DMS 273 (cell line): ENCODE data around the gene NCR1.
A peak's percentile ranks its signal among the peaks of the same experiment; 100 is the strongest.
"Not testable (repeated sequence)": the region's sequence is repeated elsewhere in the genome, so short reads cannot be mapped to it uniquely, and the experiment has no call there.

Experiments
- DNase-seq: peaks from one replicate; lab custom pipeline; 2025; ENCODE audit not compliant: unreplicated experiment; lab: John Stamatoyannopoulos, UW

The NCR1 gene, protein sequence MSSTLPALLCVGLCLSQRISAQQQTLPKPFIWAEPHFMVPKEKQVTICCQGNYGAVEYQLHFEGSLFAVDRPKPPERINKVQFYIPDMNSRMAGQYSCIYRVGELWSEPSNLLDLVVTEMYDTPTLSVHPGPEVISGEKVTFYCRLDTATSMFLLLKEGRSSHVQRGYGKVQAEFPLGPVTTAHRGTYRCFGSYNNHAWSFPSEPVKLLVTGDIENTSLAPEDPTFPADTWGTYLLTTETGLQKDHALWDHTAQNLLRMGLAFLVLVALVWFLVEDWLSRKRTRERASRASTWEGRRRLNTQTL

DNA sequence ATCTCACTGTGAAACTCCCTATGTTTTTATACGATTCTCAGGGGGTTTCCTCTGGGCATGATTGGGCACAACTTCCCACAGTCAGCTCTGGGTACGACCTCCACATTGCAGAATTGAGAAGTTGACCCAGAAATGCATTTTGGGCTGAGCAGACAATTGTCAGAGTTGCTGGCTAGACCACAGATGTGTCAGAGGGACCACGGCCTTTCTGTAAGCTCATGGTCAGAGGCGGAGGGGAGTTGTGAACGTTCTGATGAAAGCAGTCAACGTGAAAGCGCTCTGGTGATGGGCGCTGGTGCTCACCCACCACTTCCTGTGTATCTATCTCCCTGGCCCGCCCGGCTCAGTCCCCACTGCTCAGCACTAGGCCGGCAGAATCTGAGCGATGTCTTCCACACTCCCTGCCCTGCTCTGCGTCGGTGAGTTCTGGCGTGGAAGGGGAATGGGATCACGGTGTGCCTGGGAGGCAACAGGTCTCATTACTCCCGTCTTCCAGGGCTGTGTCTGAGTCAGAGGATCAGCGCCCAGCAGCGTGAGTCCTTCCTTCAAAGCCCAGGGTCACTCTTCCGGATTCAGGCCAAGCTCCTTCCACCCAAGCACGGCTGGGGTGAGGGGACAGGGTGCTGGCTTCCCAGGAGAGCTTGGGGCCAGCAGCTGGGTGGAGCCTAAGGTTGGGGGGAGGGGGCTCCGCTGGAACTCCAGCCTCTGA is at the start of gene NCR1:
Gene NCR1 (plus strand): TSS at position 346 of the 709 bp plus-strand sequence. CDS start 40 bp downstream, at position 386.
- no peak for DNase-seq

DNA sequence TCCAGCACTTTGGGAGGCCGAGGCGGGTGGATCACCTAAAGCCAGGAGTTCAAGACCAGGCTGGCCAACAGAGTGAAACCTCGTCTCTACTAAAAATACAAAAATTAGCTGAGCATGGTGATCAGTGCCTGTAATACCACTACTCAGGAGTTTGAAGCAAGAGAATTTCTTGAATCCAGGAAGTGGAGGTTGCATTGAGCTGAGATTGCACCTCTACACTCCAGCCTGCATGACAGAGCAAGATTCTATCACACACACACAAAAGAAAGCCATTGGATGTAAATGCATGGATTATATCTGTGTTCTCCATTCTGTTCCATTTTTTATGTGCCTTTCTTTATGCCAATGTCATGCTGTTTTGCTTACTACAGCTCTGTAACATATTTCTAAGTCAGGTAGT is 47.5 kb upstream of the NCR1 start:
- DNase-seq, result not testable (repeated sequence)

DNA sequence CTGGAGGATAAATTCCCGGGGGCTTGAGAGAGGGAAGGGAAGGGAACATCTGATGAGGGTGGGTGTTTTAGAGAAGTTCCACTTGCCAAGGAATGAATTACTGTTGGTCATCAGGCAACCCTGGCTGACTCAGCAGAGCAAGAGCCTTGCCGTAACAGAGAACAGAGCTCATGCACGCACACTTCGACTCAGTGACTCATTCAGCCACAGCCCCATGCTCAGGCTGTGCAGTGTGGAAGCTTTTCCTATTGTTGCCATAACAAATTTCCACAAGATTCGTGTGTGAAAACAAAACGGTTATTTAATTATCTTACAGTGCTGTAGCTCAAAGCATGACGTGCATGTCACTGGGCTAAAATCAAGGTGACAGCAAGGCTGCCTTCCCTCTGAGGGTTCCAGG is 46.5 kb upstream of the NCR1 start:
- not testable (repeated sequence) for DNase-seq

DNA sequence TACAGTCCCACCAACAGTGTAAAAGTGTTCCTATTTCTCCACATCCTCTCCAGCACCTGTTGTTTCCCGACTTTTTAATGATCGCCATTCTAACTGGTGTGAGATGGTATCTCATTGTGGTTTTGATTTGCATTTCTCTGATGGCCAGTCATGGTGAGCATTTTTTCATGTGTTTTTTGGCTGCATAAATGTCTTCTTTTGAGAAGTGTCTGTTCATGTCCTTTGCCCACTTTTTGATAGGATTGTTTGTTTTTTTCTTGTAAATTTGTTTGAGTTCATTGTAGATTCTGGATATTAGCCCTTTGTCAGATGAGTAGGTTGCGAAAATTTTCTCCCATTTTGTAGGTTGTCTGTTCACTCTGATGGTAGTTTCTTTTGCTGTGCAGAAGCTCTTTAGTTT is 42.5 kb upstream of the NCR1 start:
- not testable (repeated sequence) for DNase-seq

DNA sequence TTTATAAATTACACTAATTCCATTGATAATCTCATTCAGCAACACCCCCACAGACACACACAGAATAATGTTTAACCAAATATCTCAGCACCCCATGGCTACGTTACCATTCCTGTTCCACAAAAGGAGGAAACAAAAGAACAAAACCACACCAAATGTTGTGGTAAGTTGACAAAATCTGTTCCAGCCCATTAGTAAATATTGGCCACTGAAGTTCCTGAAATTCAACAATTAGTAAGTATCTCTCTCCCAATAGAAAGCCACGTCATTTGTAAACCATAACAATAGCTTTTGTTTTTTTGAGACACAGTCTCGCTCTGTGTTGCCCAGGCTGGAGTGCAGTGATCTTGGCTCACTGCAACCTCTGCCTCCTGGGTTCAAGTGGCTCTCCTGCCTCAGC is 34.3 kb upstream of the NCR1 start:
- DNase-seq, result no peak

DNA sequence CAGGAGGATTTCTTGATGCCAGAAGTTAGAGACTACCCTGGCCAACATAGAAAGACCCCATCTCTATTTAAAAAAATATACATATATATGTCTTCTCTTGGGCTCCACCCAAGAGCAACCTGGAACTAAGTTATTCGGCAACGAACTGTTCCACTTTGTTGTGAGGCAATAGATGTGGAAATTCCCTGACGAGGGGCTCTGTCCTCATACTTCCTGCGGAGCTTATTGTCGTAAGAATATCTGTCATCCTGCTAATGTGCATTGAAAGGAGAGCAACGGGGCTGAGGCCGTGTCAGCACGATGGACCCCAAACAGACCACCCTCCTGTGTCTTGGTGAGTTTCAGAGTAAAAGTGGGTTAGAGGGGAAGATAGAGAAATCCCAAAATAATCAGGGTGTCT is 32.0 kb upstream of the NCR1 start, which contains the start of gene FCAR:
Gene FCAR (plus strand): TSS at position 246 of the 400 bp plus-strand sequence. CDS start 55 bp downstream, at position 301.
- DNase-seq, result no peak

DNA sequence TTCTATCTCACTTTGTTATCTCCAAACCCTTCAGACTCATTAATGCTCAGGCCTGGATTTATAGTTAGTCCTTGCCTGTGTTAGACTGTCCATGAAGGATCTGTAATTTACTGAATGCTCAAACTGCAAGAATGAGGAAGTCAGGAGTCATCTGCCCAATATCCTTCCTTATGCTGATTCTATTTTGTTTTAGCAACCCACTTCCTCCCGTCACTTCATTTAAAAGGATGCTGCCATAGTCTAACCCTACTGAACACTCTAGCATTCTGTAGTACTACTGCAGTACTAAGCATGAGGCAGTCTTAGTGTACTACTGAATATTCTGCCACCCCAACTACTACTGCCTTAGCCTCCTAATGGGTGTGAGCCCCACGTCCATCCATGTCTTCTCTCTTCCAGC is 30.4 kb upstream of the NCR1 start:
- DNase-seq, result no peak

DNA sequence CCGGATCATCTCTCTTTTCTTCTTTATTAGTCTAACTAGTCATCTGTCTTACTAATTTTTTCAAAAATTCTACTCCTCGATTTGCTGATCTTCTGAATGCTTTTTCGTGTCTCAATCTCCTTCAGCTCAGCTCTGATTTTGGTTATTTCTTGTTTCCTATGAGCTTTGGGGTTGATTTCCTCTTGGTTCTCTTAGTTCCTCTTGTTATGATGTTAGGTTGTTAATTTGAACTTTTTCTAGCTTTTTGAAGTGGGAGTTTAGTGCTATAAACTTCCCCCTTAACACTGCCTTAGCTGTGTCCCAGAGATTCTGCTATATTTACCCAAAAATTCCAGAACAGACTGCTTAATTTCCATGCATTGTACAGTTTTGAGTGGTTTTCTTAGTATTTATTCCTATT is 28.5 kb upstream of the NCR1 start:
- no peak for DNase-seq

DNA sequence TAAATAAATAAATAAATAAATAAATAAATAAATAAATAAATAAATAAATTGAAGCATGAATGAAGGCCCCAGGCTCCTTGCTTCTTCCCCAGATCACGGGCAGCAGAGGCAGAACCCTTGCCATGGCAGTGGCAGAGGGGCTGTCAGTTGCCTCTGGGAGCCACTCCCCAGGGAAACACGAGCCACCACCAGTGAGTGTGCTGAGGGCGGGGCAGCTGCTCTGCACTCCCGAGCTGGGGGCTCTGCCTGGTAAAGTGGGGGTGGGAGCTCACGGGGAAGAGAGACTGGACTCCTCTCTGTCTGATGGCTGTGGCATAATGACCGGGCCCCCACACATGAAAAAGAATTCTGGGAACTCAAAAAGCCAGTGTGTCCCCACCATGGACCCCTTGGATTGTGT is 24.1 kb upstream of the NCR1 start:
- no peak for DNase-seq

DNA sequence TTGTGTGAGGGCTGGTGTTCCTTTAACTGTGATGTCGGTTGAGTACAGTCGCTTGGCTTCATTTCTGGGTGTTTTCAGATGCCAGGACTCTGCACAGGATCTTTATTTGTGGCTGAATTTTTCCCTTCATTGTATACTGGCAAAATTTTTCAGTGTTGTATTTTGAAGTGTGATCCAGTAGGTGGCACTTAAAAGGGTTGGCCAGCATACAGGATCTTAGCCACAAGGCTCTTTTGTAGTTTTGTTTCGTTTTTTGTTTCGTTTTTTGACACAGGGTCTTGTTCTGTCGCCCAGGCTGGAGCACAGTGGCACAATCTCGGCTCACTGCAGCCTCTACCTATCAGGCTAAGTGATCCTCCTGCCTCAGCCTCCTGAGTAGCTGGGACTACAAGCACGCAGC is 23.2 kb upstream of the NCR1 start:
- peak; percentile 10 for DNase-seq

DNA sequence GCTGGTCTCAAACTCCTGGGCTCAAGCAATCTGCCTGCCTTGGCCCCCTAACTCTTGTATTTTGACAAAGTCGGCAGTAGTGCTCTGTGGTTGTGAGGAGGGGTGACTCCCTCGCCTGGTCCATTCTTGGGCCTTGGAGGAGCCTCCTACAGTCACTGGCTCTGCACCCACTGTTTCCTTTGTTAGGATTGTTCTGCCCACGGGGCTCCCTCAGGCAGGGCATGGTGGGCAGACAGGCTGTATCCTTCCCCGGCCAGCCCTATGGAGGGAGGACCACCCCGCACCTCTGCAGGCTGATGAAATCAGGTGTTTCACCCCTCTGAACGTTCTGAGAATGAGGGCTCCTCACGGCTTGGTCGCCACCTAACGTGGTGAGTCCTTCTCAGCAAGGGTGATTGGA is 22.7 kb upstream of the NCR1 start:
- DNase-seq, result no peak

DNA sequence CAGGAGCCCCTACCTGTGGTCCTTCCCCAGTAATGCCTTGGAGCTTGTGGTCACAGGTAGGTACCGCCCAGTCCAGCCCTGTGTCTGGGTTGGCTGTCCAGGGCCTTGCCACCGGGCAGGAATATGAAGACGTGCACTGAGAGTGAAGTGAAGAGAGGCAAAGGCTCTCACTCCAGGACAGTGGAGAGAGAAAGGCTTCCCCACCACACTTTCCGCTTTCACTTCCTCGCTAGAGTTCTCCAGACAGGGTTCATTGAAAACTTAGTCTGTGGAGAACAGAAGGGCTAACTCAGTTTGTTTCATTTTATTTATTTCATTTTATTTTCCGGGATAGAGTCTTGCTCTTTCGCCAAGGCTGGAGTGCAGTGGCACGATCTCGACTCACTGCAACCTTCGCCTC is 17.7 kb upstream of the NCR1 start:
- DNase-seq, result no peak

DNA sequence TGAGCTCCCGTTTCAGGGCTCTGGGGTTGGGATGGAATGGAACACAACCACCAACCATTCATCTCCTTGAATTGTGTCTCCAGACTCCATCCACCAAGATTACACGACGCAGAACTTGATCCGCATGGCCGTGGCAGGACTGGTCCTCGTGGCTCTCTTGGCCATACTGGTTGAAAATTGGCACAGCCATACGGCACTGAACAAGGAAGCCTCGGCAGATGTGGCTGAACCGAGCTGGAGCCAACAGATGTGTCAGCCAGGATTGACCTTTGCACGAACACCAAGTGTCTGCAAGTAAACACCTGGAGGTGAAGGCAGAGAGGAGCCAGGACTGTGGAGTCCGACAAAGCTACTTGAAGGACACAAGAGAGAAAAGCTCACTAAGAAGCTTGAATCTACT is 16.4 kb upstream of the NCR1 start:
- no peak for DNase-seq

DNA sequence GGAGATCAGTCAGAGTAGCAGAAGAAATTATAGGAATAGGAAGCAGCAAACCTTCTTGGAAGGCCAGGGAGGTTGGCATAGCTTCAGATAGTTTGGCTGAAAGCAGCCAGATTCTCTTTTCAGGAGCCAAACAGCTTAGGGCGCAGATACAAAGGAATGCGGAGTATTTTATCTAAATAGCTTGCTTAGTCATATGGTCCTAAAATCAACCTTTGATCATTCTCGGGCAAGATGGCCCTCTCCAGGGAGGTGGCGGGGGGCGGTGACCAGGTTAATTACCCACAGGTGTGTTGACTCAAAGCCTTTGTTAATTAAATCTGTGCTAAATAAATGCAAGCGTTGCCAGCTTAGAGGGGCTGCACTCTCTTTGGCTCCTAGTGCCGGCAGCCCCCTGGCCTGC is 12.5 kb upstream of the NCR1 start:
- DNase-seq, result no peak

DNA sequence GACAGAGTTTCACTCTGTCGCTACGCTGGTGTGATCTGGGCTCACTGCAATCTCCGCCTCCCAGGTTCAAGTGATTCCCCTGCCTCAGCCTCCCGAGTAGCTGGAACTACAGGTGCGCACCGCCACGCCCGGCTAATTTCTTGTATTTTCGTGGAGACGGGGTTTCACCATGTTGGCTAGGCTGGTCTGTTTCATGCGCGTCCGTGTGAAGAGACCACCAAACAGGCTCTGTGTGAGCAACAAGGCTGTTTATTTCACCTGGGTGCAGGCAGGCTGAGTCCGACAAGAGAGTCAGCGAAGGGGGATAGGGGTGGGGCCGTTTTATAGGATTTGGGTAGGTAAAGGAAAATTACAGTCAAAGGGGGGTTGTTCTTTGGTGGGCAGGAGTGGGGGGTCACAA is 11.8 kb upstream of the NCR1 start:
- not testable (repeated sequence) for DNase-seq

DNA sequence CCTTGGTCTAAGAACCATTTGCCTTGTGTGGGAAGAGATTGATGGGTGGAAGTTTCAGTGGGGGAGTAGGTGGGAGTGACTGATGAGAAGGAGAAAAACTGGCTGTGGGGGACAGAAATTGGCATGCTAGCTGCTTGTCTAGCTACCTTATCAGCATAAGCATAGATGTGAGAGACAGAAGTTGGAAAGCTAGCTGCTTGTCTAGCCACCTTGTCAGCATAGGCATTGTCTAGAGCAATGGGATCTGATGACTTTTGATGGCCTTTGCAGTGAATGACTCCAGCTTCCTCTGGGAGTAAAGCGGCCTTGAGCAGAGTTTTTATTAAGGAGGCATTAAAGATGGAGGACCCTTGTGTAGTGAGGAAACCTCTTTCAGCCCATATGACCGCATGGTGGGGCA is 9.9 kb upstream of the NCR1 start:
- no peak for DNase-seq

DNA sequence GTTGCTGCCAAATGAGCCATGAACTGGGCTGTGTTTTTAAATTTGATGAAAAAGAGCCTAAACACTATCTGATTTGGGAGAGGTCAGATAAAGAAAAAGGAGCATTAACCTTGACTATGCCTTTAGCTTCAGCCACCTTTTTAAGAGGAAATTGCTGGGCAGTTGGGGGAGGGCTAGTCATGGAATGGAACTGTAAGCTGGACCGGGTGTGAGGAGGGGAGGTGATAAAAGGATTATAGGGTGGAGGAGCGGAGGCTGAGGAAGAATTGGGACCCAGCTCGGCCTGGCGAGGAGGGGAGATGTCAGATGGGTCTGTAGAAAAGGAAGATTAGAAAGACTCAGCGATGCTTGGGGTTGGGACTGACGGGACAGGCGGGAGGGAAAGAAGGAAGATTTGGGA is 7.3 kb upstream of the NCR1 start:
- DNase-seq, result not testable (repeated sequence)

DNA sequence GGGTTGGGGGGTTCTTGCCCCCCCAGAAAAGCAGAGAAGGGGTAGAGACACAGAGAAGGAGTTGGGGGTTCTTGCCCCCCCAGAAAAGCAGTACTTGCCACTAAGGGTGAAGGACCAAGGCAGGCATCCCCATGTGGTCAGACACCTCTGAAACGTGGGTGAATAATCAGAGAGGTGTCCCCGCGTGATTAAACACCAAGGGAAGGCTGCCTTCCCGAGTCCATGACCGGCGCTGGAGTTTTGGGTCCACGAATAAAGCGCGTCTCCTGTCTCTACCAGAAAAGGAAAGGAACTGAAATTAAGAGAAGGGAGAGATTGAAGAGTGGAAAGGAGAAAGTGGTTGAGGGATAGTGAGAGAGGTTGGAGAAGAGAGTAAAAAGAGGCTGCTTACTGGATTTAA is 6.3 kb upstream of the NCR1 start:
- not testable (repeated sequence) for DNase-seq

DNA sequence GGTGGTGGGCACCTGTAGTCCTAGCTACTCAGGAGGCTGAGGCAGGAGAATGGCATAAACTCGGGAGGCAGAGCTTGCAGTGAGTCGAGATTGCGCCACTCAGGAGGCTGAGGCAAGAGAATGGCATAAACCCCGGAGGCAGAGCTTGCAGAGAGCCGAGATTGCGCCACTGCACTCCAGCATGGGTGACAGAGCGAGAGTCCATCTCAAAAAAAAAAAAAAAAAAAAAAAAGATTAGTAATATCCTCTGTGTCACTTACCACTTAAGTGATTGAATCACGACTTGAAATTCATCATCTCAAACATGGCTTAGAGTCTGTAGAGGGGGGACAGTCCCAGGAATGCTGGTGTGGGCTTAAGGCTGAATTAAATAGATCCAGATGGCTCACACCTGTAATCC is 4.8 kb upstream of the NCR1 start:
- not testable (repeated sequence) for DNase-seq

DNA sequence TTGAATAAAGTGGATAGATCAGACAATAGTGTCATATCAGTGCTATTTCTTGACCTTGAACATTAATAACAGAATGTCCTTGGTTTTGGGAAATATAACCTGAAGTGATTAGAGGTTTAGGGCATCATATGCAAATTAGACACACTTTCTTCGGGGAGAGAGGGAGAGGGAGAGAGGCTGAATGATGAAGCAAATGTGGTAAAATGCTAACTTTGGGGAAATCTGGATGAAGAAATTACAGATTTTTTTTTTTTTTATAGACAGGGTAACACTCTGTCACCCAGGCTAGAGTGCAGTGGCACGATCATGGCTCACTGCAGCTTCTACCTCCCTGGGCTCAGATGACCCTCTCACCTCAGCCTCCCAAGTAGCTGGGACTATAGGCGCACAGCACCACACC is 3.9 kb upstream of the NCR1 start:
- DNase-seq, result no peak

DNA sequence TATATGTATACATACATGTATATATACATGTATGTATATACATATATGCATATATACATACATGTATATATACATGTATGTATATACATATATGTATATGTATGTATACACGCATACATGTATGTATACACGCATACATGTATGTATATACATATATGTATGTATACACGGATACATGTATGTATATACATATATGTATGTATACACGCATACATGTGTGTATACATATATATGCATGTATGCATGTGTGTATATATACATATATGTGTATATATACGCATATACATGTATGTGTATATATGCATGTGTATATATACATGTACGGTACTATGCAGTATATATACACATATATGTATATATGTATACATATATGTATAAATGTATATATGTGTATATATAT is 2.6 kb upstream of the NCR1 start:
- DNase-seq, result no peak

DNA sequence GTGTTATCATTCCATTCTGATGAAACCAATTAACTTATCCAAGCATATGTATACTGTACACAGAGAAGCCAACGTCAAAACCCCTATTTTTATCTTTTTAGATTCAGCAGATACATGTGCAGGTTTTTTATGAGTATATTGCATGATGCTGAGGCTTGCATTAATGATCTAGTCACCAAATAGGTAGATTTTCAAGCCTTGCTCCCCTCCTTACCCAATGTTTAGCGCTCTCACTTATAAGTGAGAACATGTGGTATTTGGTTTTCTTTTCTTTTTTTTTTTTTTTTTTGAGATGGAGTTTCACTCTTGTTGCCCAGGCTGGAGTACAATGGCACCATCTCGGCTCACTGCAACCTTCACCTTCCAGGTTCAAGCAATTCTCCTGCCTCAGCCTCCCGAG is 1.7 kb upstream of the NCR1 start:
- not testable (repeated sequence) for DNase-seq

DNA sequence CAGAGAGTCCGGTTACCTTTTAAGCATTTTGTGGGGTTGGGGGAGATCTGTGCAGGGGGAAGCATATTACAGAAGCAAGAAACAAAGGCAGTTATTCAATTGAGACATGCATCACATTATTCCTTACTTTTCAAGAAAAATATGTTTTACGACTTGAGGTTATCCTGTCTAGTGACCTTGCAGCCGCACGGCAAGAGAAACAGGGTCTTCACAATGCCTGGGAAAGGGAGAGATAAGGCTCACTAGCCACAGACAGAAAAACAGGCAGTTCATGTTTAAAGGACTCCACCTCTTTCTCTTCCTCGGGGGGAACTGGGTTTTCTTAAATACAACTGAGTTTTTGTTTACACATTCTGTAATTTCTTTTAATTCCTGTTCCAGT is 536 bp upstream of the NCR1 start:
- no peak for DNase-seq
